ENCODE measurements around the gene PVALEF. TPM values are rescaled to one million over a fixed set of nuclear protein-coding genes. Genes with fewer than 3 reads are reported as not detected.

PVALEF gene
- total and polyA plus RNA-seq, 2 of the 8 experiments (the other 6 are each of a cell fraction or from before 2014, with no cell fraction given), result 0.03 TPM; not detected in 1

DNA sequence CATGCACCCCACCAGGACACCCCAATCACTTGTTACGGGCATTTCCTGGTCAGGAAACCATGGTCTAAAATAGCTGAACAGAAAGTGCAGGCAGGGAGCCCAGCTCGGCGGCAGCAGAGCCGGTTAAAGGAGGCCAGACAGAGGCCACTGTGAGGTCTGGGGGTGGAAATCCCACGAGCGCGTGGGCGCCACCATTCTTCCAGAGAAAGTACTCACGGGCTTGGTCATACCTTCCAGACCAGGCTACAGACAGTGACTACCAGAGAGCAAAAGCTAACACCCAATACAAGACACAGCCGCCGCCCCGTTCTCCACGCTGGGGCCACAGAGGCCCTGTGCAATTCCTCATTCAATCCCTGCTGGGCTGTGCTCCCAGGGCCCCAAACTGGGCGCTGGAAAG, 45.6 kb downstream of the PVALEF start:
- DNase-seq (ENCODE audit: low read depth in 1 of 2, low spot score in 2 of 2), result no peak
- no peak overlapping the region for H3K9ac ChIP-seq (replicated peaks in 1 of 4; ENCODE audit: extremely low read depth in 1 of 4, low read depth in 3 of 4, low read length in 3 of 4)
- H4K20me1 ChIP-seq (replicated peaks in 1 of 2; ENCODE audit: control insufficient read depth in 1 of 2, insufficient read depth in 2 of 2, low read length in 2 of 2), result peaks cover 3 to 10% of the 10 kb centered on the region in 2 experiments
- no peaks in the 10 kb centered on the region; a peak in 1 of 7 replicates for H3K4me1 ChIP-seq (replicated peaks in 1 of 4; ENCODE audit: control insufficient read depth in 3 of 4, insufficient read depth in 4 of 4, low read length in 3 of 4)
- no peak overlapping the region for H2BK15ac ChIP-seq (ENCODE audit: low read length)
- no peak overlapping the region for H2BK12ac ChIP-seq (ENCODE audit: low read depth, low read length)
- no peak overlapping the region for H2BK5ac ChIP-seq (ENCODE audit: low read depth, low read length)
- H3K56ac ChIP-seq (replicated peaks; ENCODE audit: insufficient read length, low read depth, low read length), result no peak overlapping the region
- no peak overlapping the region for H4K8ac ChIP-seq (ENCODE audit: extremely low read depth, insufficient read depth, low read length)
- no peak overlapping the region for H3K14ac ChIP-seq (ENCODE audit: insufficient read length)
- peaks cover 0 to 3% (median 0%) of the 10 kb centered on the region in 4 experiments; a peak in 2 of 8 replicates for H3K36me3 ChIP-seq (ENCODE audit: control insufficient read depth in 2 of 4, insufficient read depth in 4 of 4, low read length in 3 of 4)
- no peak overlapping the region for H3K27ac ChIP-seq (ENCODE audit: low read depth, low read length)
- no peaks in the 10 kb centered on the region for H3K9me3 ChIP-seq (ENCODE audit: insufficient read depth in 2 of 2, low read depth in 1 of 2, low read length in 1 of 2)
- H2AFZ ChIP-seq (ENCODE audit: low read length), result no peak overlapping the region
- 83% methylated on average over 14 of the region's 14 CpGs; no CpG with 5 or more reads in 1 of the 2 experiments for WGBS, 2 experiments (ENCODE audit: extremely low coverage in 1 of 2, insufficient coverage in 1 of 2, insufficient read length in 1 of 2, insufficient replicate concordance in 2 of 2, low coverage in 1 of 2, low lambda C conversion rate in 2 of 2, missing lambda C conversion rate in 1 of 2)
- peaks cover 5% of the 10 kb centered on the region; the same call in 1 of the 2 replicates for H3K79me1 ChIP-seq (ENCODE audit: low read depth, low read length)
- H4K91ac ChIP-seq (replicated peaks; ENCODE audit: insufficient read length, low read length), result no peak overlapping the region
- H3K27me3 ChIP-seq (replicated peaks in 1 of 4; ENCODE audit: control insufficient read depth in 3 of 4, extremely low read depth in 1 of 4, insufficient read depth in 3 of 4, low read length in 3 of 4), result no peaks in the 10 kb centered on the region
- peaks cover 3% of the 10 kb centered on the region; the same call in 1 of the 2 replicates for H3K23me2 ChIP-seq (ENCODE audit: low read depth, low read length)
- H3K23ac ChIP-seq (ENCODE audit: insufficient read length), result no peak overlapping the region
- no peak overlapping the region for H4K5ac ChIP-seq (ENCODE audit: insufficient read length, low read depth, low read length)
- TF ChIP-seq CBX8 (IDR thresholded peaks at IDR 0.05; ENCODE audit: borderline replicate concordance, low read depth, low read length) (no peak), RAD21 (IDR thresholded peaks at IDR 0.05 in 1 of 2, conservative IDR thresholded peaks at IDR 0.05 in 1 of 2; ENCODE audit: low read depth in 2 of 2, low read length in 2 of 2) (peak; percentile 15 to 18; a peak in 2 of 4 replicates), EGR1 (IDR thresholded peaks at IDR 0.05; ENCODE audit: borderline replicate concordance, low read depth, low read length) (peak; percentile 49; the same call in 1 of the 2 replicates), TAF1 (IDR thresholded peaks at IDR 0.05; ENCODE audit: low read depth, low read length) (no peak)
- TF ChIP-seq, protein P1, sequence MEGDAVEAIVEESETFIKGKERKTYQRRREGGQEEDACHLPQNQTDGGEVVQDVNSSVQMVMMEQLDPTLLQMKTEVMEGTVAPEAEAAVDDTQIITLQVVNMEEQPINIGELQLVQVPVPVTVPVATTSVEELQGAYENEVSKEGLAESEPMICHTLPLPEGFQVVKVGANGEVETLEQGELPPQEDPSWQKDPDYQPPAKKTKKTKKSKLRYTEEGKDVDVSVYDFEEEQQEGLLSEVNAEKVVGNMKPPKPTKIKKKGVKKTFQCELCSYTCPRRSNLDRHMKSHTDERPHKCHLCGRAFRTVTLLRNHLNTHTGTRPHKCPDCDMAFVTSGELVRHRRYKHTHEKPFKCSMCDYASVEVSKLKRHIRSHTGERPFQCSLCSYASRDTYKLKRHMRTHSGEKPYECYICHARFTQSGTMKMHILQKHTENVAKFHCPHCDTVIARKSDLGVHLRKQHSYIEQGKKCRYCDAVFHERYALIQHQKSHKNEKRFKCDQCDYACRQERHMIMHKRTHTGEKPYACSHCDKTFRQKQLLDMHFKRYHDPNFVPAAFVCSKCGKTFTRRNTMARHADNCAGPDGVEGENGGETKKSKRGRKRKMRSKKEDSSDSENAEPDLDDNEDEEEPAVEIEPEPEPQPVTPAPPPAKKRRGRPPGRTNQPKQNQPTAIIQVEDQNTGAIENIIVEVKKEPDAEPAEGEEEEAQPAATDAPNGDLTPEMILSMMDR (IDR thresholded peaks at IDR 0.05; ENCODE audit: control extremely low read depth in 1 of 3, insufficient read depth in 1 of 3, low read depth in 1 of 3, low read length in 3 of 3), result peak in 2 of 3 experiments; percentile 22 to 24; a peak in 3 of 4 replicates
- H3K79me2 ChIP-seq (ENCODE audit: control insufficient read depth in 1 of 2, insufficient read depth in 2 of 2, low read length in 2 of 2), result no peaks in the 10 kb centered on the region; a peak in 2 of 4 replicates
- CTCF ChIA-PET (ENCODE audit: partially characterized antibody), result interaction anchor here (0.7 to 2.9 kb wide), 9 partner anchors 11 to 327 kb away, joined by 3 to 16 read pairs (median 3); no protein-coding TSS in a partner anchor
- no peak overlapping the region for H3K4ac ChIP-seq (replicated peaks; ENCODE audit: insufficient read length, low read depth, low read length)
- H2BK120ac ChIP-seq (replicated peaks; ENCODE audit: low read depth, low read length), result no peak overlapping the region
- POLR2A ChIA-PET (ENCODE audit: partially characterized antibody), result no interaction called here
- H3K4me2 ChIP-seq (ENCODE audit: insufficient read depth in 1 of 2, low read depth in 2 of 2, low read length in 2 of 2), result no peak overlapping the region
- no peak overlapping the region for H2BK20ac ChIP-seq (ENCODE audit: low read length)
- FAIRE-seq, result no peak
- H3K18ac ChIP-seq (ENCODE audit: extremely low read depth, low read length), result no peak overlapping the region
- no peak overlapping the region for H2AK5ac ChIP-seq (ENCODE audit: low read depth, low read length)
- no peak overlapping the region for H3K4me3 ChIP-seq (ENCODE audit: extremely low read depth in 1 of 4, insufficient read depth in 2 of 4, low read depth in 3 of 4, low read length in 4 of 4)
